NCI-H1092 treated with DMSO at 0.1 percent for 48 hours (cell line): ENCODE measurements around the gene LAMC3.

Experiments used
- DNase-seq: peaks from one replicate; lab custom pipeline; 2025; lab: John Stamatoyannopoulos, UW

Gene LAMC3

GRCh38 chr9:131045300-131046092, 36.5 kb downstream of the LAMC3 start:
- DNase-seq = no peak

- no peak for DNase-seq
Observed at GRCh38 chr9:131046093-131046380, 37.1 kb downstream of the LAMC3 start.

GRCh38 chr9:131046581-131047202, 37.7 kb downstream of the LAMC3 start:
- peak; percentile 23 for DNase-seq

GRCh38 chr9:131048332-131048731, 39.4 kb downstream of the LAMC3 start:
- DNase-seq = no peak

- no peak for DNase-seq
Observed at GRCh38 chr9:131048820-131049219, 39.8 kb downstream of the LAMC3 start.

GRCh38 chr9:131049829-131050715, 41.1 kb downstream of the LAMC3 start:
- no peak for DNase-seq

GRCh38 chr9:131050831-131051230, 41.9 kb downstream of the LAMC3 start:
- no peak for DNase-seq

GRCh38 chr9:131051592-131052517, 42.9 kb downstream of the LAMC3 start:
- no peak for DNase-seq

GRCh38 chr9:131053896-131054295, 44.9 kb downstream of the LAMC3 start:
- no peak for DNase-seq

- DNase-seq = no peak
Observed at GRCh38 chr9:131056781-131057506, 48.0 kb downstream of the LAMC3 start.

- no peak for DNase-seq
Observed at GRCh38 chr9:131060900-131061630, 52.1 kb downstream of the LAMC3 start.

GRCh38 chr9:131062969-131063368, 54.0 kb downstream of the LAMC3 start:
- no peak for DNase-seq

- no peak for DNase-seq
Observed at GRCh38 chr9:131065599-131065998, 56.6 kb downstream of the LAMC3 start.

- no peak for DNase-seq
Observed at GRCh38 chr9:131067625-131068024, 58.7 kb downstream of the LAMC3 start.

- DNase-seq = no peak
Observed at GRCh38 chr9:131068076-131068816, 59.3 kb downstream of the LAMC3 start.

- no peak for DNase-seq
Observed at GRCh38 chr9:131069699-131070098, 60.7 kb downstream of the LAMC3 start.

- no peak for DNase-seq
Observed at GRCh38 chr9:131072107-131072870, 63.3 kb downstream of the LAMC3 start.

- no peak for DNase-seq
Observed at GRCh38 chr9:131072871-131073237, 63.9 kb downstream of the LAMC3 start.
